NCI-H2081 (cell line): Measurements from ENCODE around the gene CDKN2A.
"Not testable (repeated sequence)": the region's sequence is repeated elsewhere in the genome, so short reads cannot be mapped to it uniquely, and the experiment has no call there.

Source experiments
- DNase-seq, 2 experiments: peaks; one replicate each; lab custom pipeline; 2025; lab: John Stamatoyannopoulos, UW

The CDKN2A gene

GRCh38 chr9:21982391-21982790 is 11.8 kb downstream of the CDKN2A start:
- no peak for DNase-seq

- no peak for DNase-seq
Observed at GRCh38 chr9:21976334-21976875, 17.8 kb downstream of the CDKN2A start.

GRCh38 chr9:21974722-21975409 is 19.3 kb downstream of the CDKN2A start:
- peak; percentile 93 for DNase-seq

- peak; percentile 67 to 81 for DNase-seq
Observed at GRCh38 chr9:21974343-21974721, 19.9 kb downstream of the CDKN2A start.

GRCh38 chr9:21972361-21972760 is 21.8 kb downstream of the CDKN2A start:
- DNase-seq, result no peak

GRCh38 chr9:21970800-21971640 is 23.2 kb downstream of the CDKN2A start:
- DNase-seq, result no peak

GRCh38 chr9:21969951-21970799 is 24.0 kb downstream of the CDKN2A start:
- DNase-seq, result no peak

GRCh38 chr9:21969011-21969940 is 24.9 kb downstream of the CDKN2A start:
- no peak for DNase-seq

- no peak for DNase-seq
Observed at GRCh38 chr9:21968331-21969010, 25.7 kb downstream of the CDKN2A start.

GRCh38 chr9:21967702-21968101 is 26.5 kb downstream of the CDKN2A start:
- DNase-seq, result no peak

GRCh38 chr9:21967169-21967568 is 27.0 kb downstream of the CDKN2A start:
- no peak for DNase-seq

GRCh38 chr9:21966140-21966851 is 27.9 kb downstream of the CDKN2A start:
- no peak for DNase-seq

- DNase-seq, result no peak
Observed at GRCh38 chr9:21965401-21965951, 28.7 kb downstream of the CDKN2A start.

GRCh38 chr9:21964925-21965385 is 29.2 kb downstream of the CDKN2A start:
- DNase-seq, result no peak

GRCh38 chr9:21961569-21961968 is 32.6 kb downstream of the CDKN2A start:
- no peak for DNase-seq

- not testable (repeated sequence) for DNase-seq
Observed at GRCh38 chr9:21959268-21959667, 34.9 kb downstream of the CDKN2A start.

- DNase-seq, result no peak
Observed at GRCh38 chr9:21958833-21959232, 35.4 kb downstream of the CDKN2A start.

GRCh38 chr9:21945606-21946005 is 48.6 kb downstream of the CDKN2A start:
- DNase-seq, result no peak

GRCh38 chr9:21943464-21943863 is 50.7 kb downstream of the CDKN2A start:
- DNase-seq, result no peak
